CD4-positive, alpha-beta T cell (primary cell): ENCODE data around the gene SMIM35. TPM values are rescaled to one million over a fixed set of nuclear protein-coding genes. Genes with fewer than 3 reads are reported as not detected.

ENCODE experiments used
- ATAC-seq: fragments of 200-7000 bp; cut with Tn5 transposase; one replicate; pipeline ENCODE4 v1.10.0; 2022; ENCODE audit warnings: mild to moderate bottlenecking; ENCODE audit not compliant: poor library complexity
- CTCF ChIA-PET: fragments of 350-600 bp; sonication (Branson Sonifier 250); formaldehyde crosslinking; loops from one replicate; lab custom pipeline; 2021; ENCODE audit warnings: antibody characterized with exemption, inconsistent platforms; lab: Charles Lee
- POLR2A ChIA-PET: fragments of 350-600 bp; sonication (Branson Sonifier 250); formaldehyde crosslinking; loops from one replicate; lab custom pipeline; 2021; ENCODE audit warnings: antibody characterized with exemption, inconsistent platforms; lab: Charles Lee
- DNase-seq, 14 experiments: peaks; one replicate each; pipeline ENCODE4 v3.0.0-alpha.2; 2013 to 2020; ENCODE audit warnings: mixed read lengths in 2 of 14
- H3K27ac ChIP-seq, 2 donors: one replicate each; pipeline versions ENCODE4 v1.5.1 to v1.7.0; 2013; ENCODE audit warnings: low read length in 2 of 2, low read depth in 1 of 2, mild to moderate bottlenecking in 1 of 2
- H3K27me3 ChIP-seq, 2 experiments: 1 replicate in 1 of 2; 2 replicates in 1 of 2; pipeline versions ENCODE4 v1.6.1 to v1.7.0; 2013; ENCODE audit warnings: low read length in 2 of 2, control low read depth in 1 of 2, mild to moderate bottlenecking in 1 of 2, moderate library complexity in 1 of 2; ENCODE audit not compliant: insufficient read depth in 2 of 2, control insufficient read depth in 1 of 2
- H3K36me3 ChIP-seq: one replicate; pipeline ENCODE4 v1.6.1; 2013; ENCODE audit warnings: low read length, control low read depth; ENCODE audit not compliant: insufficient read depth
- H3K4me1 ChIP-seq: one replicate; pipeline ENCODE4 v1.6.1; 2013; ENCODE audit warnings: low read length, control low read depth; ENCODE audit not compliant: insufficient read depth
- H3K4me3 ChIP-seq: one replicate; pipeline ENCODE4 v1.5.1; 2013; ENCODE audit warnings: mild to moderate bottlenecking, low read length, moderate library complexity
- H3K9me3 ChIP-seq, 2 experiments: 1 replicate in 1 of 2; 2 replicates in 1 of 2; pipeline versions ENCODE4 v1.6.1 to v1.7.0; 2013; ENCODE audit warnings: low read length in 2 of 2, mild to moderate bottlenecking in 2 of 2, control low read depth in 1 of 2, moderate library complexity in 1 of 2; ENCODE audit not compliant: control insufficient read depth in 1 of 2, insufficient read depth in 1 of 2
- H3K27ac Mint-ChIP-seq: one replicate; pipeline ENCODE4 v1.8.0; 2020; ENCODE audit warnings: mixed read lengths
- H3K27me3 Mint-ChIP-seq: one replicate; pipeline ENCODE4 v1.8.0; 2021; ENCODE audit warnings: mixed read lengths
- H3K36me3 Mint-ChIP-seq: one replicate; pipeline ENCODE4 v1.8.0; 2021; ENCODE audit warnings: low read depth, mixed read lengths
- H3K4me1 Mint-ChIP-seq: one replicate; pipeline ENCODE4 v1.8.0; 2021; ENCODE audit warnings: low read depth, mixed read lengths
- H3K4me3 Mint-ChIP-seq: one replicate; pipeline ENCODE4 v1.8.0; 2020; ENCODE audit warnings: mild to moderate bottlenecking, mixed read lengths
- H3K9me3 Mint-ChIP-seq: one replicate; pipeline ENCODE4 v1.8.0; 2020; ENCODE audit warnings: mixed read lengths
- intact Hi-C, 2 experiments: fragments of 100-400 bp; cut with DNase I in 1 of 2; cut with micrococcal nuclease in 1 of 2; formaldehyde crosslinking; loops; one replicate each; pipeline versions ENCODE4 v1.15.1 to v1.9.0; 2023 to 2025; cut with DNase I, micrococcal nuclease
- total RNA-seq, 174 experiments: library from RNA in 2 of 174; stranded (reverse) in 2 of 174; gene quantifications; one replicate each; pipeline ENCODE4 v1.2.3 and lab custom pipeline; 2021 to 2026
- TF ChIP-seq, protein P1 (sequence below): fragments of 200-600 bp; IDR thresholded peaks from one replicate; pipeline ENCODE4 v1.8.0; 2022; ENCODE audit warnings: antibody characterized with exemption, mild to moderate bottlenecking

SMIM35 gene
- total RNA-seq, 2 experiments from 2014 or later = 0.06 to 0.08 TPM

DNA sequence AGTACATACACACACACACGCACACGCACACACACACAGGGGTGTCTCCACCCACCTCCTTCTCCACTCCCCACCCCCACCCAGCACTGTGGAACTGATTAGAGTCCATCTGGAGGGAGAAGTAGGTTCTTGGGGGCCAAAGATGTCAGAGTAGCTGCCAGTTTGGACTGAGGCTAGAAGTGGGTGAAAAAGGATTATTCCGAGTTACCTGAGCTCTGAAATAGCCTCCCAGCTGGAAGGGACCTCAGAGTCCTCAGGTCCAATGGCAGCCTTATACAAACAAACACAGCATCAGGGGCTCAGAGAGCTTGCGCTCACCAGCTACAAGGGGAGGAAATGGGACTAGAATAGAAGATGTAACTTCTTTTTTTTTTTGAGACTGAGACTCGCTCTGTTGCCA is 79.7 kb downstream of the SMIM35 start:
- Mint-ChIP-seq H3K36me3 (peaks cover 14% of the 10 kb centered on the region), H3K9me3 (no peaks in the 10 kb centered on the region), H3K27ac (peak overlapping the region; percentile 83), H3K4me1 (peaks cover 97% of the 10 kb centered on the region), H3K27me3 (no peaks in the 10 kb centered on the region), H3K4me3 (peak overlapping the region; percentile 68)
- H3K27me3 ChIP-seq = no peaks in the 10 kb centered on the region
- H3K4me3 ChIP-seq = no peak overlapping the region
- peaks cover 0 to 3% of the 10 kb centered on the region in 2 experiments for H3K9me3 ChIP-seq
- POLR2A ChIA-PET = interaction anchor here (0.6 to 17.1 kb wide), 9 partner anchors 9 to 836 kb away, joined by 3 to 392 read pairs (median 7); partner anchors contain the start of gene IL10RA
- TF ChIP-seq, protein P1, sequence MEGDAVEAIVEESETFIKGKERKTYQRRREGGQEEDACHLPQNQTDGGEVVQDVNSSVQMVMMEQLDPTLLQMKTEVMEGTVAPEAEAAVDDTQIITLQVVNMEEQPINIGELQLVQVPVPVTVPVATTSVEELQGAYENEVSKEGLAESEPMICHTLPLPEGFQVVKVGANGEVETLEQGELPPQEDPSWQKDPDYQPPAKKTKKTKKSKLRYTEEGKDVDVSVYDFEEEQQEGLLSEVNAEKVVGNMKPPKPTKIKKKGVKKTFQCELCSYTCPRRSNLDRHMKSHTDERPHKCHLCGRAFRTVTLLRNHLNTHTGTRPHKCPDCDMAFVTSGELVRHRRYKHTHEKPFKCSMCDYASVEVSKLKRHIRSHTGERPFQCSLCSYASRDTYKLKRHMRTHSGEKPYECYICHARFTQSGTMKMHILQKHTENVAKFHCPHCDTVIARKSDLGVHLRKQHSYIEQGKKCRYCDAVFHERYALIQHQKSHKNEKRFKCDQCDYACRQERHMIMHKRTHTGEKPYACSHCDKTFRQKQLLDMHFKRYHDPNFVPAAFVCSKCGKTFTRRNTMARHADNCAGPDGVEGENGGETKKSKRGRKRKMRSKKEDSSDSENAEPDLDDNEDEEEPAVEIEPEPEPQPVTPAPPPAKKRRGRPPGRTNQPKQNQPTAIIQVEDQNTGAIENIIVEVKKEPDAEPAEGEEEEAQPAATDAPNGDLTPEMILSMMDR = no peak
- CTCF ChIA-PET = interaction anchor here (0.7 to 1.9 kb wide), 8 partner anchors 8 to 163 kb away, joined by 3 to 6 read pairs (median 3); no protein-coding TSS in a partner anchor
- intact Hi-C loops = loop anchor here in 1 of 2 experiments (5.0 kb wide), 1 partner anchor 40 kb away; no protein-coding TSS in a partner anchor
- H3K4me1 ChIP-seq = peaks cover 100% of the 10 kb centered on the region
- DNase-seq (peak in 3 of 14 experiments; percentile 33 to 45 (median 34)), ATAC-seq (no peak)
- peak overlapping the region in 1 of 2 donors; percentile 79 for H3K27ac ChIP-seq
- H3K36me3 ChIP-seq = no peaks in the 10 kb centered on the region

DNA sequence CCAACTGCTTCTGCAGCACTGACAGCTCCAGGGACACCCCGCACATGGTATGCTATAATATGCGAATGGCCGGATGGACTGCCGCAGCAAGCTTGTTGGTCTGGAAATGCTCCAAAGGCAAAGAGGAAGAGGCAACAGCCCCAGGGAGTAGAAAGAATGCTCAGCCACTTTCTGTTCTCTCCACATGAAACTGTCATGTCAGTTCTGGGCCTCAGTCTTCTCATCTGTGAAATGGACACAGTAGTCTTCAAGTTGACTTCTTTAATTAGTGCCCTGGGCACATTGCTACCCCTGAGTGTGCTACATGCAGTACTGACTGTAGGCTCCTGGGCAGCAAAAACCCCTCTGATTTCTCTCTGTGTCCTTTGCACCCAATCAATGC is 80.6 kb downstream of the SMIM35 start:
- TF ChIP-seq, protein P1 = no peak
- intact Hi-C loops = loop anchor here in 1 of 2 experiments (5.0 kb wide), 1 partner anchor 41 kb away; no protein-coding TSS in a partner anchor
- Histone ChIP-seq H3K4me1 (peaks cover 100% of the 10 kb centered on the region), H3K4me3 (no peak overlapping the region), H3K27me3 (no peaks in the 10 kb centered on the region), H3K9me3 (peaks cover 0 to 3% of the 10 kb centered on the region in 2 experiments), H3K36me3 (no peaks in the 10 kb centered on the region), H3K27ac (peak overlapping the region in 1 of 2 donors; percentile 79)
- Mint-ChIP-seq H3K4me3 (no peak overlapping the region), H3K27me3 (no peaks in the 10 kb centered on the region), H3K4me1 (peaks cover 98% of the 10 kb centered on the region), H3K27ac (peak overlapping the region; percentile 83), H3K9me3 (no peaks in the 10 kb centered on the region), H3K36me3 (peaks cover 23% of the 10 kb centered on the region)
- ATAC-seq (no peak), DNase-seq (peak in 1 of 14 experiments; percentile 8)
- ChIA-PET POLR2A (interaction anchor here (0.7 to 17.1 kb wide), 6 partner anchors 10 to 54 kb away, joined by 3 to 392 read pairs (median 68); partner anchors contain the start of gene IL10RA), CTCF (interaction anchor here (0.6 to 1.0 kb wide), 2 partner anchors 47 to 59 kb away, joined by 3 read pairs; no protein-coding TSS in a partner anchor)

DNA sequence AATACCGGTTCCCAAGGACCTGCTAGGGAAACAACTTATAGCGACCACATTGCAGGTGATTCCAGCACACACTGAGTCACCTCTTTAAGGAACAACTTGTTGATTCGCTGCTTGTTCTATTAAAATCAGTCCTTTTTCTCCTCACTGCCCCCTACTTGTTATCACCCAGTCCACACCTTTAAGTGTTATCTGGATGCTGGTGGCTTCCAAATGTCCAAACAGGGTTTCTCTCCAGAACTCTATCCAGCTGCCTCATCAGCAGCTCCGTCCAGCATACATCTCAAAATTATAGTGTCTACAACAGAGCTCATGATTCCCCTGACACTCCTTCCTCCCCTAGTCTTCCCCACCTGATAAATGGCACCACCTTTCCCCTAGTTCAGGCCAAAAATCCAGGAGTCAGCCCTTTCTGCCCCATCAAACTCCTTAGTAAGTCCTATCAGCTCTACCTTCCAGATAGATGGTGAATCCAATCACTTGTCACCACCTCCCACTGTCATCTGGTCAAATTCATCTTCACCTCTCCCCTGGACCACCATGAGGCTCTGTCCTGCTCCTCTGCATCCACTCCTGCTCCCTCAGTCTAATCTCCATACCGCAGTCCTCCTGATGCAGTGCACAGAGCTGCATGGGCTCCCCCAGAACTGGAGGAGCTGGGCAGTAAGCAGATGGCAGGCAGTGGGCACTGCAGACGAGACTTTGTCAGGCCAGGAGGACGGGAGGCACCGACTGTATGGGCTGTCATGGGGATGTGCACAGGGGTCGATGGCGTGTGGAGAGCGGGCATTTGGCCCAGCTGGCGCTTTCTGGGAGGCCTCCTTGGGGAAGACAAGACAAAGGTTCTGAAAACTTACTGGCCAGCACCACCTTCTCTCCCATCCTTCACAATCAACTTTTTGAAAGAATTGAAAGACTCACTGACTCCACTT is 81.3 kb downstream of the SMIM35 start:
- TF ChIP-seq, protein P1 = no peak
- H3K4me1 Mint-ChIP-seq = peaks cover 100% of the 10 kb centered on the region
- H3K4me3 ChIP-seq = no peak overlapping the region
- peaks cover 100% of the 10 kb centered on the region for H3K4me1 ChIP-seq
- intact Hi-C loops = loop anchor here in 1 of 2 experiments (5.0 kb wide), 1 partner anchor 42 kb away; no protein-coding TSS in a partner anchor
- H3K27ac ChIP-seq = peak overlapping the region in 1 of 2 donors; percentile 47
- peaks cover 28% of the 10 kb centered on the region for H3K36me3 Mint-ChIP-seq
- H3K27ac Mint-ChIP-seq = peak overlapping the region; percentile 83
- CTCF ChIA-PET = interaction anchor here (0.6 to 1.4 kb wide), 3 partner anchors 56 to 59 kb away, joined by 3 read pairs; no protein-coding TSS in a partner anchor
- peaks cover 0 to 3% of the 10 kb centered on the region in 2 experiments for H3K9me3 ChIP-seq
- peaks cover 5% of the 10 kb centered on the region for H3K36me3 ChIP-seq
- no peak overlapping the region for H3K4me3 Mint-ChIP-seq
- DNase-seq (peak in 1 of 14 experiments; percentile 15), ATAC-seq (no peak)
- H3K9me3 Mint-ChIP-seq = no peaks in the 10 kb centered on the region
- POLR2A ChIA-PET = interaction anchor here (0.7 to 17.1 kb wide), 7 partner anchors 10 to 53 kb away, joined by 3 to 392 read pairs (median 3); partner anchors contain the start of gene IL10RA
- no peaks in the 10 kb centered on the region for H3K27me3 ChIP-seq
- no peaks in the 10 kb centered on the region for H3K27me3 Mint-ChIP-seq
